ENCODE results near the gene CAPN3. TPM values are rescaled to one million over a fixed set of nuclear protein-coding genes. Genes with fewer than 3 reads are reported as not detected.

The CAPN3 gene
- total RNA-seq, 1 donor from 2014 or later = 1.1 TPM

GRCh38 chr15:42358141-42358540, 1.2 kb upstream of the CAPN3 start:
- no peak for DNase-seq

GRCh38 chr15:42359985-42360384, 684 bp downstream of the CAPN3 start:
- no peak for DNase-seq

GRCh38 chr15:42360535-42361112, 1.3 kb downstream of the CAPN3 start:
- no peak for DNase-seq

- DNase-seq = no peak
These were observed 4.2 kb downstream of the CAPN3 start for GRCh38 chr15:42363487-42363886.

- no peak for DNase-seq
These were observed 4.6 kb downstream of the CAPN3 start for GRCh38 chr15:42363942-42364341.

GRCh38 chr15:42364529-42364928, 5.2 kb downstream of the CAPN3 start:
- no peak for DNase-seq

- no peak for DNase-seq
These were observed 6.7 kb downstream of the CAPN3 start for GRCh38 chr15:42365921-42366550.

- no peak for DNase-seq
These were observed 7.7 kb downstream of the CAPN3 start for GRCh38 chr15:42367041-42367440.

- DNase-seq = no peak
These were observed 8.8 kb downstream of the CAPN3 start for GRCh38 chr15:42368096-42368495.

GRCh38 chr15:42371096-42371495, 11.8 kb downstream of the CAPN3 start:
- DNase-seq = no peak

GRCh38 chr15:42373274-42373673, 14.0 kb downstream of the CAPN3 start:
- DNase-seq = no peak

GRCh38 chr15:42373936-42374335, 14.6 kb downstream of the CAPN3 start:
- no peak for DNase-seq

GRCh38 chr15:42374810-42375209, 15.5 kb downstream of the CAPN3 start:
- DNase-seq = no peak

- DNase-seq = no peak
These were observed 16.0 kb downstream of the CAPN3 start for GRCh38 chr15:42375252-42375651.

GRCh38 chr15:42375941-42376340, 16.6 kb downstream of the CAPN3 start:
- no peak for DNase-seq

GRCh38 chr15:42378011-42378410, 18.7 kb downstream of the CAPN3 start:
- DNase-seq = no peak

- DNase-seq = no peak
These were observed 25.3 kb downstream of the CAPN3 start for GRCh38 chr15:42384597-42384996.

- DNase-seq = no peak
These were observed 26.1 kb downstream of the CAPN3 start for GRCh38 chr15:42385206-42385979.

- DNase-seq = no peak
These were observed 26.8 kb downstream of the CAPN3 start for GRCh38 chr15:42385980-42386700.

GRCh38 chr15:42387603-42388002, 28.3 kb downstream of the CAPN3 start:
- no peak for DNase-seq

- no peak for DNase-seq
These were observed 33.2 kb downstream of the CAPN3 start for GRCh38 chr15:42392309-42393024.

GRCh38 chr15:42394106-42394505, 34.8 kb downstream of the CAPN3 start:
- no peak for DNase-seq
